Astrocyte (in vitro differentiated cells and primary cell): Measurements from ENCODE around the gene AVPR1B.

Experiments used
- EZH2 ChIP-seq: IDR thresholded peaks from 2 replicates; pipeline ENCODE4 v1.6.1; 2012; ENCODE audit warnings: mild to moderate bottlenecking, low read length, inconsistent platforms; ENCODE audit not compliant: insufficient read depth
- TF ChIP-seq, protein P1 (sequence below): IDR thresholded peaks from 2 replicates; pipeline ENCODE4 v1.5.1; 2011; ENCODE audit warnings: low read depth, mild to moderate bottlenecking, inconsistent platforms, low read length, moderate library complexity; ENCODE audit not compliant: insufficient read depth

DNA sequence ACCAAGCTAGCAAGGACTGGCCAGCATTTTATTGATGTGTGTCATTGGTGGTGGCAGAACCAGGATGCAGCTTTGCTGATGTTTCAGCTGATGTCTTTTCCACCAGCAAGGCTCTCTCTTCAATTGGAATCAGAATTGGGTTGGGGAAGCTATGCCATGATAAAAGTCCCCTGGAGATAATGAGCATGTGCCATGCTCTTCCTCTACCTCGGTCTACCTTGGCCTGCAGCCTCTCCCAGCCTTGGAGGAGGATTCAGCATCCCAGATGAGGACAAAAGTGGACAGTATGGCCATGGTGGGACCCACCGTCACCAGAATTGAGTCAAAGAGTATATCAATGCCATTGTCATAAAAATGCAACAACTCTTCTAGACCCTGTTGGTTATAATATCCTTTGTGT is 8.6 kb downstream of the AVPR1B start:
- TF ChIP-seq, protein P1, sequence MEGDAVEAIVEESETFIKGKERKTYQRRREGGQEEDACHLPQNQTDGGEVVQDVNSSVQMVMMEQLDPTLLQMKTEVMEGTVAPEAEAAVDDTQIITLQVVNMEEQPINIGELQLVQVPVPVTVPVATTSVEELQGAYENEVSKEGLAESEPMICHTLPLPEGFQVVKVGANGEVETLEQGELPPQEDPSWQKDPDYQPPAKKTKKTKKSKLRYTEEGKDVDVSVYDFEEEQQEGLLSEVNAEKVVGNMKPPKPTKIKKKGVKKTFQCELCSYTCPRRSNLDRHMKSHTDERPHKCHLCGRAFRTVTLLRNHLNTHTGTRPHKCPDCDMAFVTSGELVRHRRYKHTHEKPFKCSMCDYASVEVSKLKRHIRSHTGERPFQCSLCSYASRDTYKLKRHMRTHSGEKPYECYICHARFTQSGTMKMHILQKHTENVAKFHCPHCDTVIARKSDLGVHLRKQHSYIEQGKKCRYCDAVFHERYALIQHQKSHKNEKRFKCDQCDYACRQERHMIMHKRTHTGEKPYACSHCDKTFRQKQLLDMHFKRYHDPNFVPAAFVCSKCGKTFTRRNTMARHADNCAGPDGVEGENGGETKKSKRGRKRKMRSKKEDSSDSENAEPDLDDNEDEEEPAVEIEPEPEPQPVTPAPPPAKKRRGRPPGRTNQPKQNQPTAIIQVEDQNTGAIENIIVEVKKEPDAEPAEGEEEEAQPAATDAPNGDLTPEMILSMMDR: no peak
- no peak for TF ChIP-seq EZH2
